Cardiac muscle cell (in vitro differentiated cells and primary cell): Measurements from ENCODE around the gene SMG1. TPM values are rescaled to one million over a fixed set of nuclear protein-coding genes. Genes with fewer than 3 reads are reported as not detected.
"Not testable (repeated sequence)": the region's sequence is repeated elsewhere in the genome, so short reads cannot be mapped to it uniquely, and the experiment has no call there.

Experiments used
- DNase-seq, 2 donors: peaks; one replicate each; pipeline versions ENCODE4 v3.0.0 to v3.0.0-alpha.2; 2010 to 2017; ENCODE audit warnings: low read depth in 1 of 2, low spot score in 1 of 2
- H3K27ac ChIP-seq: fragments of 200-600 bp; sonication (generic); 2 replicates; pipeline ENCODE4 v1.5.1; 2016
- H3K27me3 ChIP-seq: fragments of 200-600 bp; sonication (generic); 2 replicates; pipeline ENCODE4 v1.6.0; 2016; ENCODE audit warnings: control low read depth
- H3K36me3 ChIP-seq: fragments of 200-600 bp; sonication (generic); 2 replicates; pipeline ENCODE4 v1.5.1; 2016; ENCODE audit warnings: control low read depth
- H3K4me1 ChIP-seq: fragments of 200-600 bp; sonication (generic); 2 replicates; pipeline ENCODE4 v1.8.1; 2017; ENCODE audit warnings: low read depth, mild to moderate bottlenecking, mixed run types
- H3K4me3 ChIP-seq: fragments of 200-600 bp; sonication (generic); 2 replicates; pipeline ENCODE4 v1.5.1; 2016; ENCODE audit warnings: mild to moderate bottlenecking
- H3K9me3 ChIP-seq: fragments of 200-600 bp; sonication (generic); 2 replicates; pipeline ENCODE4 v1.5.1; 2017; ENCODE audit warnings: low read depth, mild to moderate bottlenecking, control low read depth
- polyA plus RNA-seq: library from polyadenylated mRNA; unstranded; fragments of >200 nt; fragmentation: Nextera tagmentation; extraction: Ambion mirVana; gene quantifications from 2 replicates; pipeline ENCODE4 v1.2.1, GENCODE V29; 2016
- total RNA-seq: library from RNA; depleted of rRNA; stranded (reverse); fragments of >200 nt; gene quantifications from 2 replicates; pipeline ENCODE4 v1.2.3, GENCODE V29; 2016
- TF ChIP-seq, protein P1 (sequence below): IDR thresholded peaks from 2 replicates; pipeline ENCODE4 v1.5.1; 2012; ENCODE audit warnings: low read depth, mild to moderate bottlenecking, low read length

Gene SMG1
- total and polyA plus RNA-seq, 2 experiments from 2014 or later = 8.2 to 30.1 TPM

- Histone ChIP-seq H3K27me3 (no peaks in the 10 kb centered on the region), H3K36me3 (no peaks in the 10 kb centered on the region), H3K4me3 (no peak overlapping the region), H3K27ac (peak overlapping the region; percentile 46), H3K4me1 (peaks cover 12% of the 10 kb centered on the region), H3K9me3 (no peaks in the 10 kb centered on the region)
- peak; percentile 30 to 32 for DNase-seq
- TF ChIP-seq, protein P1, sequence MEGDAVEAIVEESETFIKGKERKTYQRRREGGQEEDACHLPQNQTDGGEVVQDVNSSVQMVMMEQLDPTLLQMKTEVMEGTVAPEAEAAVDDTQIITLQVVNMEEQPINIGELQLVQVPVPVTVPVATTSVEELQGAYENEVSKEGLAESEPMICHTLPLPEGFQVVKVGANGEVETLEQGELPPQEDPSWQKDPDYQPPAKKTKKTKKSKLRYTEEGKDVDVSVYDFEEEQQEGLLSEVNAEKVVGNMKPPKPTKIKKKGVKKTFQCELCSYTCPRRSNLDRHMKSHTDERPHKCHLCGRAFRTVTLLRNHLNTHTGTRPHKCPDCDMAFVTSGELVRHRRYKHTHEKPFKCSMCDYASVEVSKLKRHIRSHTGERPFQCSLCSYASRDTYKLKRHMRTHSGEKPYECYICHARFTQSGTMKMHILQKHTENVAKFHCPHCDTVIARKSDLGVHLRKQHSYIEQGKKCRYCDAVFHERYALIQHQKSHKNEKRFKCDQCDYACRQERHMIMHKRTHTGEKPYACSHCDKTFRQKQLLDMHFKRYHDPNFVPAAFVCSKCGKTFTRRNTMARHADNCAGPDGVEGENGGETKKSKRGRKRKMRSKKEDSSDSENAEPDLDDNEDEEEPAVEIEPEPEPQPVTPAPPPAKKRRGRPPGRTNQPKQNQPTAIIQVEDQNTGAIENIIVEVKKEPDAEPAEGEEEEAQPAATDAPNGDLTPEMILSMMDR = no peak
These were observed 6.2 kb upstream of the SMG1 start for GRCh38 chr16:18932243-18932987.

- TF ChIP-seq, protein P1 = no peak
- peak overlapping the region; percentile 31 for H3K27ac ChIP-seq
- H3K4me3 ChIP-seq = no peak overlapping the region
- peaks cover 12% of the 10 kb centered on the region for H3K4me1 ChIP-seq
- H3K27me3 ChIP-seq = no peaks in the 10 kb centered on the region
- no peaks in the 10 kb centered on the region for H3K36me3 ChIP-seq
- no peaks in the 10 kb centered on the region for H3K9me3 ChIP-seq
- DNase-seq = no peak
These were observed 5.5 kb upstream of the SMG1 start for GRCh38 chr16:18931756-18932155.

DNA sequence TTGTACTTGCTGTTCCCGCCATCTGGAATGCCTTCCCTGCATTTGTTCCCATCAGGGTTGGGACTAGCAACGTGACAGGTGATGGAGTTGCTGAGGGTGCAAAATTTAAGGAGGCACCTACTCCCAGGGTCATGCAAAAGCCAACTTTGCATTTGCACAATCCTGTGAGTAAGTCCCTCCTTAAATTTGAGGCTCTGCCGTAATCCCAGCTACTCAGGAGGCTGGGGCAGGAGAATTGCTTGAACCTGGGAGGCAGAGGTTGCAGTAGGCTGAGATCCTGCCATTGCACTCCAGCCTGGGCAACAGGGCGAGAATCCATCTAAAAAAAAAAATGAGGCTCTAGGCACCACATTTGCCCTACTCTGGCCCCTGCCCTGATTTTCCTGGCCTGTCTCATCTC, 3.9 kb upstream of the SMG1 start:
- peaks cover 12% of the 10 kb centered on the region for H3K4me1 ChIP-seq
- H3K27ac ChIP-seq, DNase-seq, H3K27me3 ChIP-seq, H3K9me3 ChIP-seq, H3K4me3 ChIP-seq, H3K36me3 ChIP-seq: not testable (repeated sequence)

- not testable (repeated sequence) for H3K9me3 ChIP-seq, DNase-seq, H3K27me3 ChIP-seq, H3K27ac ChIP-seq, H3K4me3 ChIP-seq, H3K36me3 ChIP-seq
- H3K4me1 ChIP-seq = peaks cover 10% of the 10 kb centered on the region
These were observed 1.9 kb upstream of the SMG1 start for GRCh38 chr16:18928073-18928472.

DNA sequence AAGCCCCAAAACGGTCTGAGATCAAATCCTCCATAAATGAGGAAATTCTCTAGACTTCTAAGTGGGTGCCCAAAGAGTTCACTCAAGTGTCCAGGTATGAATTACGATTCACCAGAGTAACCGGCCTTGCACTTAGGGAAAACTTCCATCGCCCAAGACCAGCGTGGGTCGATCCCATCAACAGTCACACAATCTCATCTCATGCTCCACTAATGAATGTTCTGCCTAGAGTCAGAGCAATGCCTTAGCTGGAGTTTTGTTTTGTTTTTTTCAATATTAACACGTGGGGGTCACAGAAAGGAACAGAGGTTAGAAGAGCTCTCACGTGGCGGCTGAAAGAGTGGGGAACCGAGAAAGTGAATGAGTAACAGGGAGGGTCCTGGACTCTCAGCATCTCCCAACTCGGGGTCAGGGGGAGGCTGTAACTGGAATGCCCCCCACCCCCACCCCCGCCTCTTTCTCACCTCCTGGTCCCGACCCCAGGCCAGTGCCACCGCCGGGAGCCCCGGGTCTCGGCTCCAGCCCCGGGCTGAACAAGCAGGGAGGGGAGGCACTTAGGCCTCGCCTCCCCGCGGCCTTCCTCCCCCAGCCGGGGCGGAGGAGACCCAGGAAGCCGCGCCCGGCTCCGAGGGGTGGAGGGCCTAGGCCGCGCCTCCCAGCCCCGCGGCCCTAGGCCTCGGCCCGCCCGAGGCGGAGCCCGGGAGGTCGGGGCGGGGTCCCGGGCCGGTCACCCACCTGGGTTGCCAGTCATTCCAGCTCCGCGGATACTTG, 808 bp downstream of the SMG1 start:
- not testable (repeated sequence) for H3K9me3 ChIP-seq, H3K27me3 ChIP-seq, H3K36me3 ChIP-seq, H3K4me1 ChIP-seq
- Histone ChIP-seq H3K4me3 (peak overlapping the region; percentile 99), H3K27ac (peak overlapping the region; percentile 95)
- DNase-seq = peak; percentile 53 to 64

- not testable (repeated sequence) for H3K36me3 ChIP-seq, H3K9me3 ChIP-seq, H3K4me3 ChIP-seq, H3K27ac ChIP-seq, H3K4me1 ChIP-seq, DNase-seq, H3K27me3 ChIP-seq
These were observed 2.3 kb downstream of the SMG1 start for GRCh38 chr16:18923935-18924334.

DNA sequence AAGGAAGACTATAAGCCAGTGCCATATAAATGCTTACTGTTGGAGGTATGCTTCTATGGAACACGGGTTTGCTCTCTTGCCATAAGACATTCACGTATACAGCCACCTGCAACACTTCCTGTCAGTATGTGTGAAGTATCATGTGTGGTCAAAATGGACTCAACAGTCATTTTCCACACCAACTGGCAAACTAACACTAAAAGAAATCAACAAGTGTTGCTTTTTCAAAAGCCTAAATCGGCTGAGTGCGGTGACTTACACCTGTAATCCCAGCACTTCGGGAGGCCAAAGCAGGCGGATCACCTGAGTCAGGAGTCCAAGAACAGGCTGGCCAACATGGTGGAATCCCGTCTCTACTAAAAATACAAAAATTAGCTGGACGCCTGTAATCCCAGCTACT, 3.1 kb downstream of the SMG1 start:
- not testable (repeated sequence) for H3K36me3 ChIP-seq, DNase-seq, H3K4me1 ChIP-seq, H3K27ac ChIP-seq, H3K4me3 ChIP-seq, H3K9me3 ChIP-seq, H3K27me3 ChIP-seq

DNA sequence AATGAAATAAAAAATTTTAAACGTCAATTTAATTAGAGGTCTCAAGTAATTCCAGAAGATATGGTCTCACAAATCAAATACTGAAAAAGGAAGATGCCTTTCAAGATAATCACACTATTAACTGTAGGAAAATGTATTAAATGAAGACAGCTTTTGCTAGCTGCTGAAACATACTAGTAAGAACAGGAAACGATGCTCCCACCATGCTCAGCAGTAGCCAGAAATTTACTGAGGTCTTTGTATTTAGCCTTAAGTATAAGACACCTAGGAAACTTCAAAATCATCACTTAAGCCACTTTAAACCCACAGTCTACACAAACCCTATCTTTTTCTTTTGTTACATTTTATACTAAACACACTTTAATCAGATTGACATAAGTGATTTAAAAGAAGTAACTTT, 16.6 kb downstream of the SMG1 start:
- not testable (repeated sequence) for H3K27me3 ChIP-seq

GRCh38 chr16:18908716-18909115, 17.5 kb downstream of the SMG1 start:
- not testable (repeated sequence) for H3K27ac ChIP-seq, H3K36me3 ChIP-seq, H3K27me3 ChIP-seq, DNase-seq, H3K4me1 ChIP-seq, H3K9me3 ChIP-seq, H3K4me3 ChIP-seq

More for the DNA sequence above, 16.6 kb downstream of the SMG1 start:
- H3K4me3 ChIP-seq, H3K4me1 ChIP-seq, H3K36me3 ChIP-seq, H3K9me3 ChIP-seq, H3K27ac ChIP-seq, DNase-seq: not testable (repeated sequence)

- not testable (repeated sequence) for H3K27me3 ChIP-seq, DNase-seq, H3K27ac ChIP-seq, H3K4me3 ChIP-seq, H3K9me3 ChIP-seq, H3K36me3 ChIP-seq
- H3K4me1 ChIP-seq = peaks cover 15% of the 10 kb centered on the region
These were observed 23.4 kb downstream of the SMG1 start for GRCh38 chr16:18902778-18903177.

- peaks cover 23% of the 10 kb centered on the region for H3K4me1 ChIP-seq
These were observed 24.2 kb downstream of the SMG1 start for GRCh38 chr16:18902044-18902443.

DNA sequence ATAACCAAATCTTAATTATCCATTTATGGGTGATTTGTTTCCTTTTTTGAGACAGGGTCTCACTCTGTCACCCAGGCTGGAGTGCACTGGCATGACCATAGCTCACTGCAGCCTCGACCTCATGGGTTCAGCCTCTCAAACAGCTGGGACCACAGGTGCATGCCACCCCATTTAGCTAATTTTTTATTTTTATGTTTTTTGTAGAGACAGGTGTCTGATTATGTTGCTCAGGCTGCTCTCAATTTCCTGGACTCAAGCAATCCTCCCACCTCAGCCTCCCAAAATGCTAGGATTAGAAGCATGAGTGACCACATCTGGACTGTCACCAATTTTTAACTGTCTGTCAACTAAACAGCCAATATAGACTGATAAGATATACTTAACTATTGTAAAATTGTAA, 25.0 kb downstream of the SMG1 start:
- H3K4me1 ChIP-seq = peaks cover 23% of the 10 kb centered on the region
- not testable (repeated sequence) for H3K9me3 ChIP-seq, DNase-seq, H3K27me3 ChIP-seq, H3K4me3 ChIP-seq, H3K27ac ChIP-seq, H3K36me3 ChIP-seq

More at GRCh38 chr16:18902044-18902443, 24.2 kb downstream of the SMG1 start:
- H3K27me3 ChIP-seq, H3K27ac ChIP-seq, H3K36me3 ChIP-seq, H3K9me3 ChIP-seq, DNase-seq, H3K4me3 ChIP-seq: not testable (repeated sequence)
